Left lobe of liver (tissue), 2 donors: Measurements from ENCODE around the gene TMEM209. TPM values are rescaled to one million over a fixed set of nuclear protein-coding genes. Genes with fewer than 3 reads are reported as not detected.
"Not testable (repeated sequence)": the region's sequence is repeated elsewhere in the genome, so short reads cannot be mapped to it uniquely, and the experiment has no call there.

Experiments used
- ATAC-seq: fragments of 200-7000 bp; cut with Tn5 transposase; one replicate; pipeline ENCODE4 v1.9.1; 2020; ENCODE audit warnings: mild to moderate bottlenecking, moderate library complexity
- DNase-seq: peaks from one replicate; pipeline ENCODE4 v3.0.0-alpha.2; 2020; ENCODE audit warnings: low spot score
- total RNA-seq: library from RNA; stranded (reverse); gene quantifications from one replicate; pipeline ENCODE4 v1.2.1, GENCODE V29; 2021
- donor health status: DM: no; HTN: no; CAD: no; lungs with moderate emphysema.
- donor health status: DM: no; HTN: yes; CAD: no.

TMEM209 gene
- total RNA-seq, 1 donor from 2014 or later, result 7.5 TPM

- DNase-seq, result no peak
- peak; percentile 93 for ATAC-seq
These were observed 27.0 kb downstream of the TMEM209 start for GRCh38 chr7:130178251-130178650.

- DNase-seq, result no peak
- no peak for ATAC-seq
These were observed 30.8 kb downstream of the TMEM209 start for GRCh38 chr7:130174237-130174959.

- ATAC-seq, result no peak
- no peak for DNase-seq
These were observed 43.0 kb downstream of the TMEM209 start for GRCh38 chr7:130162196-130162595.

DNA sequence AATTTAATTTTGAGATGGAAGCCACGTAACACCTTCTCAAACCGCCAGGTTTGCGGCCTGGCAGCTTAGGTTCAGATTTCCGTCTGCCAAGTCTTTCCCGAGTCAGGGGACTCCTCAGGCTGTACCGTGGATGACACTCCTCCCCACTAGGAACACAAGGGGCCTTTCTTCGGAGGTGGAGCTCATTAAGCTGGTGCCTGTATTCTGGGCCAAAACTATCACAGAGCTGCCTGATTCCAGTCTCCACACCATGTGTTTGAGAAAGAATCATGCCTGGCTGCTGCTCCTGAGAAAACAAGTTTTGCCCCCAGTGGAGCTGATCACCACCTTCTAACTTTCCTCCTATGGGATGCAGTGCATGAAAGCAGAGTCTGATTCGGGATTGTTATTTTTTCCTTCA, 44.8 kb downstream of the TMEM209 start:
- no peak for DNase-seq
- ATAC-seq, result no peak

DNA sequence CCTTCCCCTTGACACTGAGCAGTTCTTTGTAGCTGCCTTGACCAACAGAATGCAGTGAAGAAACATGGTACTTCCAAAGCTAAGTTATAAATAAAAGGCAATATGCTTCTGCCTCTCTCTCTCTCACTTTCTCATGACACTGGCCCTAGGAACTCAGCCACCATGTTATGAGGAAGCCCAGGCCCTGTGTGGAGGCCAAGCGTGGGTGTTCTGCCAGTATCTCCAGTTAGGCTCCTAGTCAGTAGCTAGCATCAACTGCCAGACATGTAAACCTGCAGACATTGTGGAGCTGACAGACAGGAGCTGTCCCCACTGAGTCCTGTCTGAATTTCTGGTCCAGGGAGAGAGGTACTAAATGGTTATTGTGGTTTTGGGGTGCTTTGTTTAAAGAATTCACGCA, 45.2 kb downstream of the TMEM209 start:
- DNase-seq (no peak), ATAC-seq (no peak)

GRCh38 chr7:130157700-130158099, 47.5 kb downstream of the TMEM209 start:
- ATAC-seq, result no peak

GRCh38 chr7:130156140-130156539, 49.1 kb downstream of the TMEM209 start:
- ATAC-seq (no peak), DNase-seq (no peak)

More at GRCh38 chr7:130157700-130158099, 47.5 kb downstream of the TMEM209 start:
- no peak for DNase-seq

DNA sequence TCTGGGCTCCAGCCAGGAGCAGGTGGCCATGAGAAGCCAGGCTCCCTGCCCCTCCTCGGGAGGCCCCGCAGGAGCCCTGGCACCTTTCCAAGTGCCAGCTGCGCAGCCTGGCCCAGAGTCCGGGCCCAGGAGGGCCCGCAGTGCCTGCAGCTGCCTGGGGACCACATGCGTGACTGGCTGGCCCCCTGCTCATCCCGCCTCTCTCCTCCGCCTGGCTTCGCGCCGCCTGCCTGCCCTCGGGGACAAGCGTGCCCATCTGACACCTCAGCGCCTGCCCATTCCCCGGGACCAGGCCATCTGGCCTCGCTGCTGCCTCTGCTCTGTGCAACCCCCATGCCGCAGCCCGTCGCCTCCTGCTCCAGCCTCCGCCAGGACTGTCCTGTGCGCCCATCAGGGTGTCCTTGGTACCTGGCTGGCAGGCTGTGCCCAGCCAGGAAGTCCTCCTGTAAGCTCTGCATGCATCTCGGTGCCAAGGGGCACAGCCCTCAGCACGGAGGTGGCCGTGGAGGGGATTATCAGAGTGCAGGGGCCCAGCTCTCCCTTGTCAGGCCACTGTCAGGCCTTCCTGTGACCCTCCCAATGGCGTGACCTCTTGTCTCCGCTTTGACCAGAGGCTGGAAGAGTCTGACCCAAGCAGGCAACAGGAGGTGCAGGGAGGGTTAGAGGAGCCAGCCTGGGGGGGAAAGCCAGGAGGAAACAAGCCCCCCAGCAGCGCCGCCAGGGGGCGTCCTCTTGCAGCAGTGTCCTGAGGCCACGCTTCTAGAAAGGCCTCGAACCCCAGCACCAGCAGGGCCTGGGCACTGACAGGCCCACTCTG, 50.5 kb downstream of the TMEM209 start:
- DNase-seq (peak; percentile 35), ATAC-seq (peak; percentile 21)

DNA sequence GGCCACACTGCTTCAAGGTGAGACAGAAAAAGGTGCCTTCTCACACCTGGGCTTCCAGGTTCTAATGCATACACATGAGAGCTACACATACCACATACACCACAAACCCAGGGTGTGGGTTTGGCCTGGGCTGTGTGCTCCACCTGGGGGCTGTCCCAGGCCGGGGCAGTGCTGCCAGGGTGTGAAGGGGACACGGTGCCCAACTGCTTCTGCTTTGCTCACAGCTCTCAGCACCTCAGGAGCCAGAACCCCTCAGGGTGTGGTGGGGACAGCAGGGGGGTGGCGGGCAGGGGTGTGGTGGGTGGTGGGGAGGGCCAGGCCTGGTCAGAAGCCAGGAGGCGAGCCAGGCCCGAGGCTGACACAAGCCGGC, 51.1 kb downstream of the TMEM209 start:
- DNase-seq (no peak), ATAC-seq (peak; percentile 42)

- no peak for DNase-seq
- ATAC-seq, result peak; percentile 7
These were observed 51.8 kb downstream of the TMEM209 start for GRCh38 chr7:130153211-130153908.

DNA sequence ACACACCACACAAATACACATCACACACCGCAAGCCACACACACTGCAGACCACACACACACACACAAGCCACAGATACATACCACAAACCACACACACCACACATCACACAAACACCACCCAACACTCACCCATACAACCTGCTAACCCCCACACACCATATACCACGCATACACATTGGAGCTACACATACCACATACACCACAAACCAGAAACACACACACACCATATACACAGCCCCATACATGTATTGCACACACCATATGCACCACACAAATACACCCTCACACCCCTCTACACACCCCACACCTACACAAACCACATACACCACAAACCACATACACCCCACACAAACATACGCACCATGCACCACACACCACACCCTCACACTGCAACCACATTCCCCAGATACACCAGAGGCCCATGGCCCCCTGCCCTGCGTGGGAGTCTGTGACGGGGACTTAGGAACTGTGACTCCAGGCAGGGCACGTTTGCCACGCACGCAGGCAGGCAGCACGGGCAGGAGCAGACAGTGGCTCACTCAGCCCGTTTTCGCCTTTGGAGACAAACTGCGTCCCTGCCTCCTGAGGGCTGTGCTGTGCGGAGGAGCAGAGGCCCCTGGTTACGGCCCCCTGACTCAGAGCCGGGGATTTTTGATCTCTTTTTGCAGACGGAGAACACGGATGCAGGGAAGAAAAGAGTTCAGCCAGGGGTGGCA, 52.6 kb downstream of the TMEM209 start:
- DNase-seq (no peak), ATAC-seq (no peak)

DNA sequence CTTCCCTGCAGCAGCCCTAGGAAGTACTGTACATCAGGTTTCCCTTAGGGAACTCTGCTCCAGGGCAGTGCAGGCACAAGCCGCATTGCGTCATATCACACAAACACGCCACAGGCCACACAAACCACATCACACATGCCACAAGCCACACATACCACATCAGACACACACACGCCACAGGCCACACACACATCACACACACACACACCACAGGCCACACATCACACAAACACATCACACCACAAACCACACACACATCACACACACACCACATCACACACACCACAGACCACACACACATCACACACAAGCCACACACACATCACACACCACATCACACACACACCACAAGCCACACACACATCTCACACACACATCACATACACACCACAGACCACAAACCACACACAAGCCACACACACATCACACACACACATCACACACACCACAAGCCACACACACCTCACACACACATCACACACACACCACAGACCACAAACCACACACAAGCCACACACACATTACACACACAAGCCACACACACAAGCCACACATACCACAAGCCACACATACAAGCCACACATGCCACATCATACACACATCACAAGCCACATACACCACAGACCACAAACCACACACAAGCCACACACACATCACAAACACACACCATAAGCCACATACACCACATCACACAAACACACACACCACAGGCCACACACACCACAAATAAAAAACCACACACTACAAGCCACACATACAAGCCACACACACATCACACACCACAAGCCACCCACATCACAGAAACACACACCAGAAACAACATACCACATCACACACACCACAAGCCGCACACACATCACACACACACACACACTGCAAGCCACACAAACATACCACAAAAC, 53.4 kb downstream of the TMEM209 start:
- DNase-seq, result no peak
- ATAC-seq, result no peak

DNA sequence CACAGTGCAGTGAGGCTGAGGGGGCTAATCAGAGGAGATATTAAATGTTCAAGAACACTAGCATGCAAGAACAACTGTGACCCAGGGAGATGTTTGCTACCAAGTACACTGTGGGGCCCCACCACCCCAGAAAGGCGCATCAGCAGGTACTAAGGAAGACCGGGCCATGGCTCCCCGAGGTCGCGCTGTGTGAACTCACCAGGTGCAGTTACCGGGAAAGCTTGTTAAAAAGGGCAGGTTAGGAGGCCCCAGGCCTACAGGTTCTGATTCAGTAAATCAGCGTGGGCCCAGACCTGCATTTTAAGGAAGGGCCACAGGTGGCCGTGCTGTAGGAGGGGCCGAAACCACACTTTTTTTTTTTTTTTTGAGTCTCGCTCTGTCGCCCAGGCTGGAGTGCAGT, 54.6 kb downstream of the TMEM209 start:
- ATAC-seq, result no peak

GRCh38 chr7:130149281-130150139, 55.7 kb downstream of the TMEM209 start:
- no peak for DNase-seq
- peak; percentile 31 for ATAC-seq

More for the DNA sequence above, 54.6 kb downstream of the TMEM209 start:
- DNase-seq, result no peak

GRCh38 chr7:130148561-130148960, 56.6 kb downstream of the TMEM209 start:
- DNase-seq (no peak), ATAC-seq (no peak)

- DNase-seq, result no peak
- no peak for ATAC-seq
These were observed 57.4 kb downstream of the TMEM209 start for GRCh38 chr7:130147710-130148325.

GRCh38 chr7:130146693-130147405, 58.4 kb downstream of the TMEM209 start:
- DNase-seq, result no peak

GRCh38 chr7:130146142-130146541, 59.1 kb downstream of the TMEM209 start:
- ATAC-seq, result peak; percentile 27
- DNase-seq, result not testable (repeated sequence)

More at GRCh38 chr7:130146693-130147405, 58.4 kb downstream of the TMEM209 start:
- peak; percentile 81 for ATAC-seq
